Pancreas (tissue), 10 donors: ENCODE results near the gene PAPPA2. TPM values are rescaled to one million over a fixed set of nuclear protein-coding genes. Genes with fewer than 3 reads are reported as not detected.
A peak's percentile ranks its signal among the peaks of the same experiment; 100 is the strongest.

Experiments used
- ATAC-seq, 4 donors: fragments of 200-7000 bp; cut with Tn5 transposase; one replicate each; pipeline versions ENCODE4 v1.8.0 to v1.9.1; 2020; ENCODE audit warnings: mild to moderate bottlenecking in 4 of 4, moderate library complexity in 4 of 4
- DNase-seq, 6 donors: peaks; one replicate each; pipeline ENCODE4 v3.0.0-alpha.2; 2020
- FAIRE-seq: peaks from 2 replicates; lab custom pipeline; 2012; peaks lifted over from hg19 to GRCh38; lab: Jason Lieb, UNC
- H3K27ac ChIP-seq, 4 donors: fragments of 200-600 bp; sonication (generic); 1 replicate in 3 of 4; 2 replicates in 1 of 4; pipeline versions ENCODE4 v1.5.0 to v1.8.0; 2020
- H3K27me3 ChIP-seq, 4 donors: fragments of 200-600 bp; one replicate each; pipeline ENCODE4 v1.8.0; 2021
- H3K36me3 ChIP-seq, 3 donors: fragments of 200-600 bp; sonication (generic) in 1 of 3; one replicate each; pipeline versions ENCODE4 v1.5.0 to v1.8.0; 2020 to 2021
- H3K4me1 ChIP-seq, 3 donors: fragments of 200-600 bp; one replicate each; pipeline ENCODE4 v1.8.0; 2021
- H3K4me3 ChIP-seq, 4 donors: fragments of 200-600 bp; sonication (generic) in 2 of 4; one replicate each; pipeline versions ENCODE4 v1.5.0 to v1.8.0; 2020 to 2021
- H3K9me3 ChIP-seq, 4 donors: fragments of 200-600 bp; one replicate each; pipeline ENCODE4 v1.8.0; 2021
- CTCF ChIP-seq, 4 donors: fragments of 200-600 bp; sonication (generic) in 3 of 4; IDR thresholded peaks; one replicate each; pipeline versions ENCODE4 v1.5.0 to v1.8.0; 2021; ENCODE audit warnings: antibody characterized with exemption in 4 of 4
- WGBS, 2 donors: extraction: QIAGEN DNeasy Blood & Tissue Kit; methylation state at CpG; one replicate each; pipeline ENCODE4 v1.1.7; 2013; 5-methylcytosine and 5-hydroxymethylcytosine counted together
- intact Hi-C, 3 donors: fragments of 100-400 bp; cut with DNase I; formaldehyde crosslinking; loops; one replicate each; pipeline versions ENCODE4 v1.11.1 to v1.14.2; 2022
- polyA plus RNA-seq, 2 donors: library from polyadenylated mRNA; stranded (reverse); fragments of 200-250 nt; gene quantifications; one replicate each; pipeline ENCODE4 v1.2.3, GENCODE V29; 2013
- total RNA-seq, 6 donors: library from RNA; stranded (reverse); fragmentation: NEBNext Ultra II Directional in 4 of 6; extraction: Animal tissue kit (Norgen Biotek cat#: 25700) in 4 of 6; gene quantifications; one replicate each; pipeline versions ENCODE4 v1.2.1 to v1.2.4, GENCODE V29; 2021 to 2023
- donor health status: healthy with polysubstance abuse.
- donor health status: DM: no; HTN: no; CAD: no; lungs with moderate emphysema.
- donor health status: DM: no; HTN: no; CAD: no.
- donor health status: control.
- donor health status: control.
- donor health status: Bipolar disorder and iron deficiency.
- donor health status: DM: yes; HTN: yes; CAD: no.
- donor health status: DM: no; HTN: no; CAD: no.
- donor health status: DM: no; HTN: no; CAD: no.
- donor health status: DM: yes; HTN: yes; CAD: no.

PAPPA2 gene
- total and polyA plus RNA-seq, 8 donors = 0.51 to 6.9 (median 2.0) TPM

- Histone ChIP-seq H3K27ac (no peak overlapping the region), H3K4me1 (no peaks in the 10 kb centered on the region), H3K4me3 (no peak overlapping the region), H3K9me3 (no peaks in the 10 kb centered on the region), H3K27me3 (no peaks in the 10 kb centered on the region), H3K36me3 (no peaks in the 10 kb centered on the region)
- no peak for TF ChIP-seq CTCF (IDR thresholded peaks at IDR 0.05)
- FAIRE-seq (no peak), DNase-seq (no peak), ATAC-seq (peak; percentile 48 to 70 (median 62))
- WGBS, 2 donors = 76 to 79% methylated on average over 3 of the region's 3 CpGs
- intact Hi-C loops = no loop called here
These were observed 146.8 kb downstream of the PAPPA2 start for GRCh38 chr1:176609556-176610408.

GRCh38 chr1:176612791-176613190 lies 149.8 kb downstream of the PAPPA2 start:
- no peaks in the 10 kb centered on the region for H3K36me3 ChIP-seq
- ATAC-seq (no peak), DNase-seq (no peak), FAIRE-seq (no peak)
- no peaks in the 10 kb centered on the region for H3K9me3 ChIP-seq
- H3K4me1 ChIP-seq = no peaks in the 10 kb centered on the region
- intact Hi-C loops = no loop called here
- H3K4me3 ChIP-seq = no peak overlapping the region
- 59 to 82% methylated on average over 4 of the region's 4 CpGs for WGBS, 2 donors
- no peak overlapping the region for H3K27ac ChIP-seq
- H3K27me3 ChIP-seq = no peaks in the 10 kb centered on the region
- no peak for TF ChIP-seq CTCF (IDR thresholded peaks at IDR 0.05)

- Histone ChIP-seq H3K9me3 (no peaks in the 10 kb centered on the region), H3K27me3 (no peaks in the 10 kb centered on the region), H3K4me1 (no peaks in the 10 kb centered on the region), H3K27ac (no peak overlapping the region), H3K36me3 (no peaks in the 10 kb centered on the region), H3K4me3 (no peak overlapping the region)
- DNase-seq = no peak
- intact Hi-C loops = no loop called here
- FAIRE-seq = no peak
- TF ChIP-seq CTCF (IDR thresholded peaks at IDR 0.05) = no peak
- ATAC-seq = no peak
These were observed 154.9 kb downstream of the PAPPA2 start for GRCh38 chr1:176617881-176618280.

- FAIRE-seq = no peak
- 51 to 53% methylated on average over 1 of the region's 1 CpG for WGBS, 2 donors
- TF ChIP-seq CTCF (IDR thresholded peaks at IDR 0.05) = no peak
- Histone ChIP-seq H3K36me3 (no peaks in the 10 kb centered on the region), H3K9me3 (no peaks in the 10 kb centered on the region), H3K4me1 (no peaks in the 10 kb centered on the region), H3K27me3 (no peaks in the 10 kb centered on the region), H3K27ac (no peak overlapping the region), H3K4me3 (no peak overlapping the region)
- intact Hi-C loops = no loop called here
- no peak for DNase-seq
- no peak for ATAC-seq
These were observed 156.3 kb downstream of the PAPPA2 start for GRCh38 chr1:176619261-176619660.

- 65 to 73% methylated on average over 3 of the region's 3 CpGs for WGBS, 2 donors
- FAIRE-seq (no peak), ATAC-seq (no peak), DNase-seq (no peak)
- TF ChIP-seq CTCF (IDR thresholded peaks at IDR 0.05) = no peak
- Histone ChIP-seq H3K4me1 (peaks cover 15 to 21% (median 16%) of the 10 kb centered on the region in 3 donors), H3K27me3 (no peaks in the 10 kb centered on the region), H3K36me3 (no peaks in the 10 kb centered on the region), H3K27ac (no peak overlapping the region), H3K9me3 (no peaks in the 10 kb centered on the region), H3K4me3 (no peak overlapping the region)
- intact Hi-C loops = no loop called here
These were observed 162.4 kb downstream of the PAPPA2 start for GRCh38 chr1:176625365-176625764.
